Activated T-cell treated with anti-CD3 and anti-CD28 coated beads, Interleukin-2, amount 50 U/mL, for 24 hours (primary cell): Measurements from ENCODE around the gene MAP3K3.

ENCODE experiments used
- DNase-seq: peaks from one replicate; pipeline ENCODE4 v3.0.0-alpha.2; 2020
- H3K27ac Mint-ChIP-seq: 2 replicates; pipeline ENCODE4 v1.8.0; 2020; ENCODE audit warnings: mild to moderate bottlenecking, mixed read lengths
- H3K27me3 Mint-ChIP-seq: 2 replicates; pipeline ENCODE4 v1.8.0; 2020; ENCODE audit warnings: mixed read lengths
- H3K36me3 Mint-ChIP-seq: 2 replicates; pipeline ENCODE4 v1.8.0; 2020; ENCODE audit warnings: low read depth, mixed read lengths
- H3K4me1 Mint-ChIP-seq: 2 replicates; pipeline ENCODE4 v1.8.0; 2020; ENCODE audit warnings: low read depth, mixed read lengths
- H3K4me3 Mint-ChIP-seq: 2 replicates; pipeline ENCODE4 v1.8.0; 2020; ENCODE audit warnings: mild to moderate bottlenecking, moderate library complexity, mixed read lengths
- H3K9me3 Mint-ChIP-seq: 2 replicates; pipeline ENCODE4 v1.8.0; 2020; ENCODE audit warnings: mixed read lengths

The MAP3K3 gene

GRCh38 chr17:63621684-63622573, at the start of gene MAP3K3:
MAP3K3 (plus strand) TSS chr17:63622417; CDS start chr17:63622760, 343 bp downstream.
- Mint-ChIP-seq H3K36me3 (peaks cover 7% of the 10 kb centered on the region), H3K27me3 (no peaks in the 10 kb centered on the region), H3K9me3 (no peaks in the 10 kb centered on the region), H3K4me3 (peak within 1 kb of the TSS; percentile 99), H3K4me1 (peaks cover 43% of the 10 kb centered on the region), H3K27ac (peak within 1 kb of the TSS; percentile 94)
- peak; percentile 94 for DNase-seq

GRCh38 chr17:63573634-63574033, 48.6 kb upstream of the MAP3K3 start:
- DNase-seq, result no peak
- Mint-ChIP-seq H3K27ac (peak overlapping the region; percentile 28), H3K4me3 (no peak overlapping the region), H3K36me3 (peaks cover 31% of the 10 kb centered on the region), H3K4me1 (peaks cover 31% of the 10 kb centered on the region), H3K27me3 (no peaks in the 10 kb centered on the region), H3K9me3 (no peaks in the 10 kb centered on the region)

DNA sequence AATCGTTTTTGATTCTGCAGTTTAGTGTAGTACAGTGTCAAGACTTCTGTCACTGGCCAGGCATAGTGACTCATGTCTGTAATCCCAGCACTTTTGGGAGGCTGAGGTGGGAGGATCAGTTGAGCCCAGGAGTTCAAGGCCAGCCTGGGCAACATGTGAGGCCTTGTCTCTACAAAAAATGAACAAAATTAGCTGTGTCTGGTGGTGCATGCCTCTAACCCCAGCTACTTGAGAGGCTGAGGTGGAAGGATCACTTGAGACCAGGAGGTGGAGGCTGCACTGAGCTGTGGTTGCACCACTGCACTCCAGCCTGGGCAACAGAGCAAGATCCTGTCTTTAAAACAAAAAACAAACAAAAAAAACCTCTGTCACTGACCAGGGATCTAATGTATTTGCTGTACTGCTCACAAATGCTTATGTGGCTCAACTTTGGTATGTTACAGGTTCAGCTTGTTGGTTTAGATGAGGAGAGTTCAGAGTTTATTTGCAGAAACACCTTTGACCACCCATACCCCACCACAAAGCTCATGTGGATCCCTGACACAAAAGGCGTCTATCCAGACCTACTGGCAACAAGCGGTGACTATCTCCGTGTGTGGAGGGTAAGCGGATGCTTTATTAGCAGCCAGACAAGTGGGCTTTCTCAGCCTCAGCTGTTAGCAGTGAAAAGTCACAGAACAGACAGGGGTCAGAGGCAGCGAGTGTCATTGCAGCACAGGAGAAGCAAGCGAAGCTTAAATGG, 44.0 kb upstream of the MAP3K3 start:
- Mint-ChIP-seq H3K4me1 (peaks cover 9% of the 10 kb centered on the region), H3K4me3 (no peak overlapping the region), H3K9me3 (no peaks in the 10 kb centered on the region), H3K27ac (peak overlapping the region; percentile 68), H3K36me3 (peaks cover 63% of the 10 kb centered on the region), H3K27me3 (no peaks in the 10 kb centered on the region)
- no peak for DNase-seq

DNA sequence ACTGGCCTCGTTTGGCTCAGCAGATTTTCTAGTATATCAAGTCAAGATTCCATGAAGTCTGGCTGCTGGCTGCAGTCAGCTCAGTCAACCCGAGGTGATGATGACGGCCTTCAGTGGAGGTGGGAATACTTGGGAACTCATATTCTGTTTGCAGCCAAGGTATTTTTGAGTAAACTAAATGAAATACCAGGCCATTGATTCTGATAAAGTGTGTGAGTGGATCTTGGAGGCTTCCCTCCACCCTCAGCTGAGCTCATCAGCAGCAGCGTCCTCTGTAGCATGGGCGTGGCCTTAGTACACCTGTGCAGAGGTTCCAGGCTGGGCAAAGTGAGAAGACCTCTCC, 43.5 kb upstream of the MAP3K3 start:
- peaks cover 9% of the 10 kb centered on the region for H3K4me1 Mint-ChIP-seq
- no peak for DNase-seq
- no peak overlapping the region for H3K4me3 Mint-ChIP-seq
- no peaks in the 10 kb centered on the region for H3K27me3 Mint-ChIP-seq
- peaks cover 66% of the 10 kb centered on the region for H3K36me3 Mint-ChIP-seq
- no peak overlapping the region for H3K27ac Mint-ChIP-seq
- no peaks in the 10 kb centered on the region for H3K9me3 Mint-ChIP-seq

GRCh38 chr17:63579633-63580032, 42.6 kb upstream of the MAP3K3 start:
- peaks cover 8% of the 10 kb centered on the region for H3K4me1 Mint-ChIP-seq
- no peak for DNase-seq
- H3K9me3 Mint-ChIP-seq, result no peaks in the 10 kb centered on the region
- H3K27me3 Mint-ChIP-seq, result no peaks in the 10 kb centered on the region
- no peak overlapping the region for H3K27ac Mint-ChIP-seq
- peaks cover 70% of the 10 kb centered on the region for H3K36me3 Mint-ChIP-seq
- H3K4me3 Mint-ChIP-seq, result no peak overlapping the region

GRCh38 chr17:63587770-63588169, 34.4 kb upstream of the MAP3K3 start:
- no peak for DNase-seq
- no peak overlapping the region for H3K27ac Mint-ChIP-seq
- H3K4me3 Mint-ChIP-seq, result no peak overlapping the region
- no peaks in the 10 kb centered on the region for H3K27me3 Mint-ChIP-seq
- H3K9me3 Mint-ChIP-seq, result no peaks in the 10 kb centered on the region
- H3K36me3 Mint-ChIP-seq, result peaks cover 90% of the 10 kb centered on the region
- peaks cover 15% of the 10 kb centered on the region for H3K4me1 Mint-ChIP-seq

DNA sequence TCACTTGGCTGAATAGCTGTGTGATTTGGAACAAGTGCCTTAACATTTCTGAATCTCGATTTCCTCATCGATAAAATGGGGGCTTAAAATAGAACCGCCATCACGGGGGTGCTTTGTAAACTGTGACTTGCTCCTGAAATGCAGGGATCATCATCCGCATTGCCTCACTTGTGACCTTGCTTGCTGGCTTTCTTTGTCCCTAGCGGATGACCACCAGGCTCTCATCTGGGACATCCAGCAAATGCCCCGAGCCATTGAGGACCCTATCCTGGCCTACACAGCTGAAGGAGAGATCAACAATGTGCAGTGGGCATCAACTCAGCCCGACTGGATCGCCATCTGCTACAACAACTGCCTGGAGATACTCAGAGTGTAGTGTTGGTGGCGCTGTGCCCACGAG, 33.4 kb upstream of the MAP3K3 start:
- Mint-ChIP-seq H3K27me3 (no peaks in the 10 kb centered on the region), H3K36me3 (peaks cover 89% of the 10 kb centered on the region), H3K27ac (no peak overlapping the region), H3K9me3 (no peaks in the 10 kb centered on the region), H3K4me3 (no peak overlapping the region), H3K4me1 (peaks cover 18% of the 10 kb centered on the region)
- DNase-seq, result no peak

GRCh38 chr17:63589646-63590045, 32.6 kb upstream of the MAP3K3 start:
- Mint-ChIP-seq H3K27me3 (no peaks in the 10 kb centered on the region), H3K27ac (no peak overlapping the region), H3K9me3 (no peaks in the 10 kb centered on the region), H3K4me1 (peaks cover 15% of the 10 kb centered on the region), H3K4me3 (no peak overlapping the region), H3K36me3 (peaks cover 84% of the 10 kb centered on the region)
- no peak for DNase-seq

DNA sequence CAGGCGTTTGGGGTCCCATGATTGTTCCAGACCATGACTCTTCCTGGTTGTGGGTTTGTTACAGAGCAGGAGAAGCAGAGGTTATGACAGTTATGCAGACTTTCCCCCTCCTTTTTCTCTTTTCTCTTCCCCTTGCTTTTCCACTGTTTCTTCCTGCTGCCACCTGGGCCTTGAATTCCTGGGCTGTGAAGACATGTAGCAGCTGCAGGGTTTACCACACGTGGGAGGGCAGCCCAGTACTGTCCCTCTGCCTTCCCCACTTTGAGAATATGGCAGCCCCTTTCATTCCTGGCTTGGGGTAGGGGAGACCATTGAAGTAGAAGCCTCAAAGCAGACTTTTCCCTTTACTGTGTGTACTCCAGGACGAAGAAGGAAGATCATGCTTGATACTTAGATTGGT, 29.4 kb upstream of the MAP3K3 start:
- no peaks in the 10 kb centered on the region for H3K27me3 Mint-ChIP-seq
- H3K4me3 Mint-ChIP-seq, result no peak overlapping the region
- H3K27ac Mint-ChIP-seq, result peak overlapping the region; percentile 20
- no peak for DNase-seq
- peaks cover 15% of the 10 kb centered on the region for H3K4me1 Mint-ChIP-seq
- H3K36me3 Mint-ChIP-seq, result peaks cover 71% of the 10 kb centered on the region
- no peaks in the 10 kb centered on the region for H3K9me3 Mint-ChIP-seq

GRCh38 chr17:63595132-63595531, 27.1 kb upstream of the MAP3K3 start:
- Mint-ChIP-seq H3K36me3 (peaks cover 49% of the 10 kb centered on the region), H3K9me3 (no peaks in the 10 kb centered on the region), H3K4me3 (no peak overlapping the region), H3K27ac (no peak overlapping the region), H3K4me1 (peaks cover 30% of the 10 kb centered on the region), H3K27me3 (no peaks in the 10 kb centered on the region)
- no peak for DNase-seq

- Mint-ChIP-seq H3K27ac (peak overlapping the region; percentile 58), H3K9me3 (no peaks in the 10 kb centered on the region), H3K27me3 (no peaks in the 10 kb centered on the region), H3K4me3 (no peak overlapping the region), H3K36me3 (peaks cover 36% of the 10 kb centered on the region), H3K4me1 (peaks cover 41% of the 10 kb centered on the region)
- DNase-seq, result no peak
These were observed 25.2 kb upstream of the MAP3K3 start for GRCh38 chr17:63596856-63597586.

DNA sequence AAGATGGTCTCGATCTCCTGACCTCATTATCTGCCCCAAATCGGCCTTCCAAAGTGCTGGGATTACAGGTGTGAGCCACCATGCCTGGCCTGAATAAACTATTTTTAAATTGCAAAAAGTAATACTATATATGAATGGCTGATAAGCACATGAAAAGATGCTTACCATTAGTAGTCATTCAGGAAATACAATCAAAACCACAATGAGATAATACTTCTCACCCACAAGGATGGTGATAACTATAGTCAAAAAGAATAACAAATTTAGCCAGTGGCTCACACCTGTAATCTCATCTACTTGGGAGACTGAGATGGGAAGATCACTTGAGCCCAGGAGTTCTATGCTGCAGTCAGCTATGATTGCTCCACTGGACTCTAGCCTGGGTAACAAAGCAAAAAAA, 23.9 kb upstream of the MAP3K3 start:
- Mint-ChIP-seq H3K9me3 (no peaks in the 10 kb centered on the region), H3K27me3 (no peaks in the 10 kb centered on the region), H3K4me1 (peaks cover 41% of the 10 kb centered on the region), H3K27ac (no peak overlapping the region), H3K36me3 (peaks cover 31% of the 10 kb centered on the region), H3K4me3 (no peak overlapping the region)
- DNase-seq, result no peak

DNA sequence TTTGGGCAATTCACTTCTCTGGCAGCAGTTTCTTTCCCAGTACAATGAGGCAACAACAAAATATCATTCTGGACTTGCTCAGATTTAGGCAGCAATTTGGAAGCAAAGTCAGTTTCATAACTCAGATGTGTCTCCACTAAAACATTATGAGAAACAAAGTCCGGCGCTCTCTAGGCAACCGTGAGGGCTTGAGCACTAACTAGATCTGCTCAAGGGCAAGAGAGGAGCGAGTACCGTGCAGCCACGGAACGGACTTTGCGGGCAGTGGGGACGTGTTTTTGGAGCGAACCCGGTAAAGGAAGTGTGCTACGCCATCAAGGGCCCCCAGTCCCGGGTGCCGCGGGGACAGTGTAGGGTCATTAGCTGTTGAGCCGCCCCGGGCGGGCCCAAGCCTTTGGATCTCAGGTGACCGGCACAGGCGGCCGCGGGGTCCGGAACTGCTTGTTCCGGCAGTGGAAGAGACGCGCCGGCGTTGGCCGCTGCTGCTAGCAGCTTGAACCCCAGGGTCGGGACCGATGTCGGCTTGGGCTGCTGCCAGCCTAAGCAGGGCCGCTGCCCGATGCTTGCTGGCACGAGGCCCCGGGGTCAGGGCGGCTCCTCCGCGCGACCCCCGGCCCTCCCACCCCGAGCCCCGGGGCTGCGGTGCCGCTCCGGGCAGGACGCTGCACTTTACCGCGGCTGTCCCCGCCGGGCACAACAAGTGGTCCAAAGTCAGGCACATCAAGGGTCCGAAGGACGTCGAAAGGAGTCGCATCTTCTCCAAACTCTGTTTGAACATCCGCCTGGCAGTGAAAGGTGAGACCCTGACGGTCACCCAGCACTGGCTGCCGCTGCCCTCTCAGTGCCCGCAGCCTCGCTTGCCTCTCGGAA, 21.4 kb upstream of the MAP3K3 start, which contains the start of gene TACO1:
Gene TACO1 (plus strand): TSS at position 327 of the 870 bp plus-strand sequence. CDS start 189 bp downstream, at position 516.
- H3K4me1 Mint-ChIP-seq, result peaks cover 39% of the 10 kb centered on the region
- H3K27ac Mint-ChIP-seq, result peak within 1 kb of the TSS; percentile 96
- DNase-seq, result peak; percentile 89
- no peaks in the 10 kb centered on the region for H3K27me3 Mint-ChIP-seq
- peak within 1 kb of the TSS; percentile 95 for H3K4me3 Mint-ChIP-seq
- H3K36me3 Mint-ChIP-seq, result peaks cover 38% of the 10 kb centered on the region
- H3K9me3 Mint-ChIP-seq, result no peaks in the 10 kb centered on the region
